A673 (cell line): ENCODE results near the gene AOPEP.

Source experiments
- CTCF ChIP-seq: fragments of 300-800, 200-600 bp; sonication (generic); conservative IDR thresholded peaks from 2 replicates; pipeline ENCODE4 v1.5.1; 2017; ENCODE audit warnings: low read depth, mild to moderate bottlenecking, antibody characterized with exemption, low read length, moderate library complexity, mixed read lengths
- EZH2 ChIP-seq: fragments of 200-600 bp; sonication (generic); IDR thresholded peaks from 2 replicates; pipeline ENCODE4 v1.6.1; 2017; ENCODE audit warnings: borderline replicate concordance, low read depth, mild to moderate bottlenecking, mixed read lengths, antibody characterized with exemption, low read length; ENCODE audit not compliant: poor library complexity, severe bottlenecking

GRCh38 chr9:94879230-94879629, 152.7 kb downstream of the AOPEP start:
- TF ChIP-seq CTCF (no peak), EZH2 (no peak)
